GM10266 (cell line): Measurements from ENCODE around the gene CPSF4.
A peak's percentile ranks its signal among the peaks of the same experiment; 100 is the strongest.
"Not testable (repeated sequence)": the region's sequence is repeated elsewhere in the genome, so short reads cannot be mapped to it uniquely, and the experiment has no call there.

Experiments
- DNase-seq: peaks from one replicate; pipeline ENCODE4 v3.0.0; 2012; ENCODE audit errors: extremely low spot score
- TF ChIP-seq, protein P1 (sequence below): IDR thresholded peaks from 2 replicates; pipeline ENCODE4 v1.5.1; 2012; ENCODE audit warnings: mild to moderate bottlenecking, low read depth; ENCODE audit not compliant: control insufficient read depth, insufficient read depth; ENCODE audit errors: missing control alignments

Gene CPSF4

DNA sequence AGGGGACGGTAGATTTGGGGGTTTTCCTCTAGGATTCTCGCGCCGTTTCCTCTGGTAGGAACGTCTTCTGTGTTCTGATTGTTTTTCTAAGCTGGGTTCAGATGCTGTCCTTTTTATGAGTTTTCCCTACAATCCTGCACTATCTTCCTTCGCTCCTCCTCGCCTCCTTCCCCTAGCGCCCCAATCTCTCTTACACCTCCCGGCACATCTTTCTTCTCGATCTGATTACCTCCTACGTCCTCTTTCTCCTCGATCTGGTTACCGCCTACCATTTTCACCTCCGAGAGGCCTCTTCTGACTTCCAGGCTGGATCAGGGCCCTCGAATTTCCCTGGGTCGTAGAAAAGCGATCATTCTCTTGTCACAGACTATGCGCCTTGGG is 29.6 kb upstream of the CPSF4 start:
- no peak for DNase-seq
- TF ChIP-seq, protein P1, sequence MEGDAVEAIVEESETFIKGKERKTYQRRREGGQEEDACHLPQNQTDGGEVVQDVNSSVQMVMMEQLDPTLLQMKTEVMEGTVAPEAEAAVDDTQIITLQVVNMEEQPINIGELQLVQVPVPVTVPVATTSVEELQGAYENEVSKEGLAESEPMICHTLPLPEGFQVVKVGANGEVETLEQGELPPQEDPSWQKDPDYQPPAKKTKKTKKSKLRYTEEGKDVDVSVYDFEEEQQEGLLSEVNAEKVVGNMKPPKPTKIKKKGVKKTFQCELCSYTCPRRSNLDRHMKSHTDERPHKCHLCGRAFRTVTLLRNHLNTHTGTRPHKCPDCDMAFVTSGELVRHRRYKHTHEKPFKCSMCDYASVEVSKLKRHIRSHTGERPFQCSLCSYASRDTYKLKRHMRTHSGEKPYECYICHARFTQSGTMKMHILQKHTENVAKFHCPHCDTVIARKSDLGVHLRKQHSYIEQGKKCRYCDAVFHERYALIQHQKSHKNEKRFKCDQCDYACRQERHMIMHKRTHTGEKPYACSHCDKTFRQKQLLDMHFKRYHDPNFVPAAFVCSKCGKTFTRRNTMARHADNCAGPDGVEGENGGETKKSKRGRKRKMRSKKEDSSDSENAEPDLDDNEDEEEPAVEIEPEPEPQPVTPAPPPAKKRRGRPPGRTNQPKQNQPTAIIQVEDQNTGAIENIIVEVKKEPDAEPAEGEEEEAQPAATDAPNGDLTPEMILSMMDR: no peak

DNA sequence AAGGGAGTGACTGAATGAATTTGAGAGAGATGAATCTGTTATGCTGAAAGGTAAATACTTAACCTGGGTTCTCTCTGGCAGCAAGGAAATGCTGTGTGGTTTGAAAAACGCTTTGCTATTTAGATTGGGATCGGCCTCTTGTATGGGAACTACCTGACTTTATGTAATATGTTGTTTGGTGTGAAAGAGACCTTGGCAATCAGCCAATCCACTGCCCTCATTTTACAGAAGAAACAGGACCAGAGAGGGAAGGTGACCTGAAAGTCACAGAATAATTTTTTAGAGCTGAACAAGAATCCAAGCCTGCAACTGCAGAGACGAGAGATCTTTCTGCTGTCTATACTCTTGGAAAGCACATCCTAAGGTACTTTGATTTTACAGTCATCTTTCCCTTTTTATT is 28.9 kb upstream of the CPSF4 start:
- TF ChIP-seq, protein P1: no peak
- DNase-seq: no peak

DNA sequence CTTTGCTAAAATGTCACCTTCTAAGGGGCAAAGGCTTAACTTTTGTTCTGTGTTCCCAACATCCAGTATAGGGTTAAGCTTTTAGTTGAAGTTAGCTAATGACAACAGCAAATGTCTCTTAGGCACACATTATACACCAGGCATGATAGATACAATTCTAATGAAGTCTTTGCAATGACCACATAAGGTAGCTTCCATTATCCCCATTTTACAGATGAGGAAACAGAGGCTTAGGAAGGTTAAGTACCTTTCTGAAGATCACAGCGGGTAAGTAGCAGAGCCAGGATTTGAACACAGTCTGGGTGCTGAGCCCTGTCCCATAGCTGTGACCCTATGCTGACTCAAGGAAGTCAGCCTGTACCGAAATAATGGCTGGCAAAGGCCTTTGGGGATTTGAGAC is 28.1 kb upstream of the CPSF4 start:
- DNase-seq: no peak
- TF ChIP-seq, protein P1: no peak

DNA sequence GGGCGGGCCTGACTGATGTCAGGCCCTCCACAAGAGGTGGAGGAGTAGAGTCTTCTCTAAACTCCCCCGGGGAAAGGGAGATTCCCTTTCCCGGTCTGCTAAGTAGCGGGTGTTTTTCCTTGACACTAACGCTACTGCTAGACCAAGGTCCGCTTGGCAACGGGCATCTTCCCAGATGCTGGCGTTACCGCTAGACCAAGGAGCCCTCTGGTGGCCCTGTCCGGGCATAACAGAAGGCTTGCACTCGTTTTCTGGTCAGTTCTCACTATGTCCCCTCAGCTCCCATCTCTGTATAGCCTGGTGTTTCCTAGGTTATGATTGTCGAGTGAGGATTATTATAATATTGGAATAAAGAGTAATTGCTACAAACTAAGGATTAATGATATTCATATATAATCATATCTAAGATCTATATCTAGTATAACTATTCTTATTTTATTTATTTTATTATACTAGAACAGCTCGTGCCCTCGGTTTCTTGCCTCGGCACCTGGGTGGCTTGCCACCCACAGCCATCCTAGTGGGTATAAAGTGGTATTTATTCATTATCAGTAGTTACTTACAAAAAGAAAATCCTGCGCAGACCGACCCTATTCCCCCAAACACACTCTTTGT is 23.1 kb upstream of the CPSF4 start:
- TF ChIP-seq, protein P1: peak; percentile 43
- not testable (repeated sequence) for DNase-seq

DNA sequence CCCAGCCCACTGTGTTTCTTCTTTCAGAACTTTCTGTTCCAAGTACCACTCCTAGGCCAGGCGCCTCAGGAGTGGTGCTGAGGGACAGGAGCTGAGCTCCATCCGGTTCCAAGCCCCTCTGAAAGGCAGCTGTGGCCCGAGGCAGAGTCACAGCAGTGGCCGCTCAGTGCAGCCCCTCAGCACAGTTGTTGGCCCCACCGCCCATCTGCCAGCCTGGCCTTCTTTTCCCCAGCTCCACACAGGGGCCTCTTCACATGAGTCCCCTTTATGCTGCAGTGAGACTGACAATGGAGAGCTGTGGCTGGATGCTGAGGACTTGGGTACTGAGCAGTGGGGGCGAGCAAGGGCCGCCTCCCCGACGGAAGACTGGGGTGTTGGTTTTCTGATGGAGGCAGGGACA is 20.5 kb upstream of the CPSF4 start:
- TF ChIP-seq, protein P1: no peak
- no peak for DNase-seq

DNA sequence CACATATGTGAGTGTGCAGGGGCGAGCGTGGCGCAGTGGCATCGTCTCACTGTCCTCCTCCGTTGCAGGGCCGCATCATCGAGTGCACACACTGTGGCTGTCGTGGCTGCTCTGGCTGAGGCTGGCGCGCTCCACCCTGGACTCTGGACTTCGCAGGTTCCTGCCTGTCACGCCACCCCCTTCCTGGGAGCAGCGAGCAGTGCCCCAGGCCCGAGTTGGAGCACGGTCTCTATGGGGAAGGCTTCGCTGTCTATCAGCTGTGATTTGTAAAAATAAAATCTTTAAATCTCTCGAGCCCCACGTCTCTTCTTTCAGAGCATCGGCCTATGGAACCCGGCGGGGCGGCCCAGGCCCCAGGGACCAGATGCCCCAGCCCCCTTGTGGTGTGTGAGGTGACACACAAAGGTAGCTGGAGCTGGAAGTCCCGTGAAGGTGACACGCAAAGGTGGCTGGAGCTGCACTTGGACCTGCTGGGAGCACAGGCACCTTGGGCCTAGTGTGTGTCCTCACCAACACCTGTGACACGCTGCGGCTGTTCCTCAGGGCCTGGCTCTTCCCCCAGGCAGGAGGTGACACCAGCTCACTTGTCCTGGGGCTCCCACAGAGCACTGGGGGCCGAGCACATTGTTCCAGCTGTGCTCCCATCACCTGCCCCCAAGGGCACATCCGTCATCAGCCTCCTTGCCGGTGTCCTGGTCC is 19.3 kb upstream of the CPSF4 start:
- TF ChIP-seq, protein P1: no peak
- no peak for DNase-seq

DNA sequence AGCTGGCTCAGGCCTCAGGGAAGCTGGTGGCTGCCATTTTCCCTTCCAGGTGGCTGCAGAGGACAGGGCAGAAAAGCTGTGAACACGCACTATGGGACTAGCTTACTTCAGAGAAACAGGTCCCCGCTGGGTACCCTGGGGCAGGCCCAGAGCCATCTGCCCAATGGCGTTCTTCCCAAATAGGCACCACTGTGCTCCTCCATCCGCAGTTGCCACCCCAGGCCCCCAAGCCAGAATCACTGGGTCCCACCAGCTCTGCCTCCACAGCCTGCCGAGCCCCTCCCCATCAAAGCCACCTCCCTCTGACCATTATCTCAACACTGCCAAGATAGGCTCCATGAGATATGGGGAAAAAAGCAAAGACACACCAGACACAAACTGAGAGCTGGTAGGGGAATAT is 18.5 kb upstream of the CPSF4 start:
- TF ChIP-seq, protein P1: no peak
- DNase-seq: no peak
